NCI-H1436 treated with DMSO at 0.1 percent for 48 hours (cell line): ENCODE results near the gene SYCP2L.

Source experiments
- DNase-seq: peaks from one replicate; lab custom pipeline; 2025; lab: John Stamatoyannopoulos, UW

The SYCP2L gene

GRCh38 chr6:11008821-11009220 is 122.0 kb downstream of the SYCP2L start:
- DNase-seq, result no peak

GRCh38 chr6:11009353-11009752 is 122.5 kb downstream of the SYCP2L start:
- DNase-seq, result no peak

- DNase-seq, result no peak
Measured at GRCh38 chr6:11011787-11012234, 125.0 kb downstream of the SYCP2L start.

GRCh38 chr6:11012295-11012754 is 125.5 kb downstream of the SYCP2L start:
- no peak for DNase-seq

- no peak for DNase-seq
Measured at GRCh38 chr6:11012976-11013720, 126.3 kb downstream of the SYCP2L start.

DNA sequence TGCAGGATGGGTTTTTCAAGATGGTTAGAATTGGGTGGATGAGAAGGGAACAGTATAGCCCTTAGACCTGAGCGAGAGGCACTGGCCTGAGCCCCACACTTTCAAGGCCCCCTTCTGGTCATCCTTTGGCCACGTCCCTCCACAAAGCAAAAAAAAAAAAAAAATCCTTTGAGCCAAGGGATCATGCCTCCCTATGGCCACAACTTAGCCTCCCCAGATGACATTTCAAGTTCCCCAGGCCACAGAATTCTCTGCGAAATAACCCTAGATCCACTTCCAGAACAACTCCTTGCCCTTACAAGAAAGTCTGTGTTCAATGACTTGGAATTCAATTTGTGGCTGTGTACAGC is 126.8 kb downstream of the SYCP2L start:
- no peak for DNase-seq

- no peak for DNase-seq
Measured at GRCh38 chr6:11015102-11015501, 128.2 kb downstream of the SYCP2L start.

DNA sequence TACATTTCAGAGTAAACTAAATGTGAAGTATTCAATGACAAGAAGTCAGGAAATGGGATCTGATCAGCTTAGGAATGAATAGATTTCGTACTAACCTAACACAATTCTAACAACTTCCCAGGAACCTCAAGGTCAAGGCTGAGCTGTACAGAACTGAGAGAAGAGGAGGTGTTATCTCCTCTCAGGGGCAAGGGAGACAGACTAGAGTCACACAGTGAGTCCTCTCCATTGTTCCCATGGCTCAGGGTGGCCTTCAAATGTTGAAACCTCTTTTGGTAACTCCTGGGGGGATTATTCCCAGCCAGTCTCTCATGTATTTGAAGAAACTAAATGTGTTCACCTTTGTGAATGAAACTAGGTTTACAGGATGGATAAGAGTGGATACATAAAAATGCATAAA is 129.6 kb downstream of the SYCP2L start:
- no peak for DNase-seq

DNA sequence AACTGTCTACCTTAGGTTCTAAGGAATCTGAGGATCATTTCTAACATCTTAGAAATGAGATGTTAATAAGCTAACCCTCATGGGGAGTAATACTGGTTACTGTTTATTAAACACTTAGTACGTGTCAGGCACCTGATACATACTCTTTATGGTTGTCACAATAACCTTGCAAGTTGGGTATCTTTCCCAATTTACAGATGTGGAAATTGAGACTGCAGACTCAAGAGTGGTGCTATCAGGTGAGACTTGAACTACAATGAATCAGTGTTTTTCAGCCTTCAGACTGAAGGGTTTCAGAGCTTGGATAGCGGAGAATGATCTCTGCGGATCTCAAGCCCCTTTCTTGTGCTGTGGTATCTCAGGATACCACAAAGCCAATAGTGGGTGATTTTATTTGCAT is 130.2 kb downstream of the SYCP2L start:
- DNase-seq, result no peak

DNA sequence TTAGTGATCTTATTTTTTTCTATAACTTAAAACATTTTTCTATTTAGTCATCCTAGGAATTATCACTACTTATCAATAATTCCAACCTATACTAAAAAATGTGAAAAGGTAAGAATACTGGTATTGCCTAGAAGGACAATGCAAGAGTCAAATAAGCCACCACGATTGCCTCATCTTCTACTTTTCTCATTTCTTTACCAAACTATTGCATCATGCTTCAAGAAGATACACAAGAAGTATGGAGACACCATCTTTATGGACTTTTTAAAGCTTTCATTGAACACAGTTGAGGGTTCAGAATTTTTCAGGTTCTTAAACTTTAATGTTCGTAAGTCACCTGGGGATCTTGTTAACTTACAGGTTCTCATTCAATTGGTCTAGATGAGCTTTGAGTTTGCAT is 131.4 kb downstream of the SYCP2L start:
- no peak for DNase-seq

DNA sequence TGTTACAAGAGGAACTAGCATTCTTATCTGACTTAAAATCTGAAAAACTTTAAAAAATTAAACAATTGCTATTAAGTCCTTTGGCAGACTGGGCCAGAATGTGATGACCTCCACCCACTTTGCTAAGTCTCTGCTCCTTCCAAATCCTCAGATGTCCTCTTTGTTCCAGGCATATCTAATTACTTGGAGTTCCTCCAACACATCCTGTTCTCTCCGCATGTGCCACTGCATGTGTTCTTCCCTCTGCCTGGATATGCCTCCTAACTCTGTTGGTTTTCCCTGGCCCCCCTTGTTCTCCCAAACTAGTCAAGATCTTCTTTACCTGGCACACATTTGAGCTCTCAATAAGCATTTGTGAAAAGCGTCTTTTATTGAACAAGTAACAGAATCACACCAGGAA is 134.2 kb downstream of the SYCP2L start:
- no peak for DNase-seq

DNA sequence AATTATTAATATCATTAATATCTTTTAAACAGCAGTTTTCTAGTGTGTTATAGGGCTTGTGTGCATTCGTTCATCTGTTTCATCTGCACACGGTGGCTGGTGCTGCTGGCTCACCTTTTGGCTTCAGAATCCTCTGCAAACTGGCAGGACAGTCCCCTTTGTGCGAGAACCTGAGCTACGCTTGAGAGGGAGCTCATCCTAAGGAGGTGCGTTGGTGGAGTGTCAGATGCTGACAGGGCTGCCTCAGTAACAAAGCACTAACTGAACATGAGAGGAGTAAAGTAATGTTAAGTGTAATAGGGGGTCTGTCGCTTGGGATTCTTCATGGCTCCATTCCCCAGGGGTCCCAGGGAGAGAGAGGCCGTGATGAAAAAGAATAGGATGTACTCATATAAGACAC is 134.9 kb downstream of the SYCP2L start:
- no peak for DNase-seq

DNA sequence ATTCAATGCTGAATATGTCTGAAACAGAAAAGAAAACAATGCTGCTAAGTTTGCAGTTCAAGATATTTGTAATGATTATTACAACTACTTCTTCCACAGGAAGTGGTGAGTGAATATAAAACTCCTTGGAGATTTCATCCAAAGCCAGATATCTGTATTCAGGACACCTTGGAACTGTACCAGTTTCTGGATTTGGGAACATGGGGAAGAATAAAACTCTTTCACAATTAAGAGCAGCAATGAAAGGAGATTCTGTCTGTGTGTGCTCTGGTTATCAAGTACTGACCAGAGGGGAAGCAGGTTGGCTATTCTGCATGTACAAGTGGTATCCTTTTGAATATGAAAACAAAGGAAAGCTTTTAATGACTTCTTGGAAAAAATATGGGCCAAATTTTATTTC is 136.2 kb downstream of the SYCP2L start:
- DNase-seq, result no peak
